ENCODE measurements around the gene TMEM250.
A peak's percentile ranks its signal among the peaks of the same experiment; 100 is the strongest.

The TMEM250 gene

DNA sequence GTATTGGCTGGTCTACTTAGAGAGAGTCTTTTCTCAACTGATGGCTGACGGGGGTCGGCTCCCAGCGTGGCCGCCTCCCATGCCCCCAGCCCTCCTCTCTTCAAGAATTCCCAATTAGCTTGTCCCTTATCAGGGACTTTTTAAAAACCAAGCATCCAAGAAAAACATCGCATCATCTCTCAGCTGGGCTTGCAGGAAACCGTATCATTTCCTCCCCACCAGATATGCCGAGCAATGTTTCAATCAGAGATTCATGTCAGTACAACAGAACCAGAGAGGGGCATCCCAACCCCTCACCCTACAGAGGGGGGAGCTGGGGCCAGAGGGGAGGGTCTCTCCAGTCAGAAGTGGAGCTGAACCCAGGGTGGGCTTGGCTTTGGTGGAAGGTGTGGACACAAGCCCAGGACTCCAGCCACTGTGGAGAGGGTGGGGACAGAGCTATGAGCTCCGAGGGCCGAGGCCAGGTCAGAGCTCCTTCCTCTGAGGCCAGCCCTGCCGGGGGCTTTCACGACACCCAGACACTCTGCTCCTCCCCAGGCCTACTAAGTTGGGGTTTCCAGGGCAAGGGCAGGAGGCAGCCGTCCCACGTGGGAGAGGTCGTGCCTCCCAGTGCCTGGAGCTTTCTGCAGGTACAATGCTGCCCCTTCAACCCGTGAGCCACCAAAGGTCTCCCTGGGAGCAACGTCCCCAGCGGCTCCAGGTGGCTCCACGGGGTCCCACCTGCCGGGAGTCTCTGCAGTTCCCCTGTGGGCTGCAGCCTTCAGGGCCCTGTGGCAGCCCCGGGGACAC lies 39.0 kb upstream of the TMEM250 start:
- ChIA-PET POLR2A (no interaction called here), CTCF (interaction anchor here (1.2 to 1.3 kb wide), 2 partner anchors 11 to 19 kb away, joined by 3 to 4 read pairs; no protein-coding TSS in a partner anchor)
- DNase-seq (ENCODE audit: extremely low spot score), result no peak
- TF ChIP-seq ZNF384 (IDR thresholded peaks at IDR 0.05) (no peak), FOXM1 (IDR thresholded peaks at IDR 0.05; ENCODE audit: borderline replicate concordance) (no peak)

DNA sequence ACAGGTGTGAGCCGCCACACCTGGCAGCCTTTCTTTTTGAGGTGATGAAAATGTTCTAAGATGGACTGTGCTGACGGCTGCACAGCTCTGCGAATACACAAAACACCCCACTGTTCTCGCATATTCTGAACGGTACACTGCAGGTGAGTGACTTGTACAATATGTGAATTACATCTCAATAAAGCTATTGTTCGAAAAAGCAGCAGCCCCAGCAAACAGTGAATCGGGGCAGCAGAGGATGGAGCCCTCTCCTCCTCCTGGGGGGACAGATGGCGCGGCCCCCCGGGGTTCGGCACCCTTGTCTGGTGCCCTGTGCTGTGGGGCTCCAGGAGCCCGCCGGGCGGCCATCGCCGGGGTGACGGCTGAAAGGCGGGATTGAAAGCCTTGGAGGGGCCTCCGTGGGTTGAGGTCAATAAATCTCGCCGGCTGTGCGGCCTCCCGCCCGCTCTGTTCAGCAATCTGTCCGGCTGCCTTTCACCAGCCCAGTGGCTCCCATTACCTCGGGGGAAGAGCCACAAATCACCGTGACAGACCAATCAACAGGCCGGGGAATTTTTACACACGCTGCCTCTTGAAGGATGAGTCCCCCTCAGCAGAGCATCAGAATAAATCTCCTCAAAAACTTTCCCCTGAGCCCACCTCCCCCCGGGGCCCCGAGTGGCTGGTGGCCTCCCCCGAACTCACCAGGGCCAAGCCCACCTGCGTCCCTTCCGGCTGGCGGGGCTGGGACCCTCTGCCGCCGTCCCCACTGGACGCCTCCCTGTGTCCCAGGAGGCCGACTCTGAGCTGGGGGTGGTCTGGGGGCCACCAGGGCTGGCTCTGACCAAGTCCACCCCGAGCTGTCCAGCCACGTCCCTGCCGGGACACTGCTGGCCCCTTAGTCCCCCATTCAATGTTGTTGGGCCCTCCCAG lies 37.8 kb upstream of the TMEM250 start:
- POLR2A ChIA-PET, result no interaction called here
- CTCF ChIA-PET, result interaction anchor here (1.2 to 1.3 kb wide), 2 partner anchors 12 to 18 kb away, joined by 3 to 4 read pairs; no protein-coding TSS in a partner anchor
- TF ChIP-seq PKNOX1 (IDR thresholded peaks at IDR 0.05), result peak; percentile 65
- TF ChIP-seq L3MBTL2 (conservative IDR thresholded peaks at IDR 0.05), result no peak
- no peak for DNase-seq (ENCODE audit: extremely low spot score)

- ChIA-PET POLR2A (interaction anchor here (1.1 kb wide), 1 partner anchor 111 kb away, joined by 3 read pairs; no protein-coding TSS in a partner anchor), CTCF (no interaction called here)
- no peak for DNase-seq (ENCODE audit: extremely low spot score)
- TF ChIP-seq FOXM1 (IDR thresholded peaks at IDR 0.05; ENCODE audit: borderline replicate concordance), result no peak
- no peak for TF ChIP-seq NFRKB (IDR thresholded peaks at IDR 0.05)
- no peak for TF ChIP-seq BHLHE40 (IDR thresholded peaks at IDR 0.05; ENCODE audit: borderline replicate concordance)
- no peak for TF ChIP-seq ZNF384 (IDR thresholded peaks at IDR 0.05)
- TF ChIP-seq TARDBP (IDR thresholded peaks at IDR 0.05), result no peak
- no peak for TF ChIP-seq CTBP1 (IDR thresholded peaks at IDR 0.05; ENCODE audit: borderline replicate concordance)
- TF ChIP-seq SUZ12 (IDR thresholded peaks at IDR 0.05), result no peak
- TF ChIP-seq HDGF (IDR thresholded peaks at IDR 0.05; ENCODE audit: borderline replicate concordance), result no peak
- no peak for TF ChIP-seq FOXK2 (IDR thresholded peaks at IDR 0.05)
- no peak for TF ChIP-seq LEF1 (IDR thresholded peaks at IDR 0.05; ENCODE audit: borderline replicate concordance)
- TF ChIP-seq FOXA1 (IDR thresholded peaks at IDR 0.05), result no peak
- no peak for TF ChIP-seq SP1 (IDR thresholded peaks at IDR 0.05)
- TF ChIP-seq L3MBTL2 (conservative IDR thresholded peaks at IDR 0.05), result no peak
- TF ChIP-seq ARNT (IDR thresholded peaks at IDR 0.05), result no peak
- no peak for TF ChIP-seq ELF4 (IDR thresholded peaks at IDR 0.05)
Observed at GRCh38 chr9:136155576-136155975, 36.9 kb upstream of the TMEM250 start.

DNA sequence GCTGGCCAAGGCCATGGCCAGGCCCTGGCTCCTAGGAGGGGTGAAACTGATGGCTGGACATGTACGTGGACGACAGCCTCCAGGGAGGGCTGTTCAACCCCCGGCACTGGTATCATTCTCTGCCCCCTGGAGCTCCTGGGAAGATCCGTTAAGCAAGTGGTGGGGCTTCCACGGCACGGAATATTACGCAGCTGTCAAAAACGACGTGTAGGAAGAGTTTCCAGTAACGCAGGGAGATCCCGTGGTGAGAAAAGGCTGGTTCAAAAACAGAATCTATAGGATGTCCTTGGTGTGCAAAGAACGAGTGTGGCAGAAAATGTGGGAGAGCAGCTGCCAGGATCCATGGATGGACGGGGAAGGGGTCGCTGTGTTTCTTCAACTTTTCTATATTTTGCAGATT lies 36.3 kb upstream of the TMEM250 start:
- TF ChIP-seq SUZ12 (IDR thresholded peaks at IDR 0.05) (no peak), LEF1 (IDR thresholded peaks at IDR 0.05; ENCODE audit: borderline replicate concordance) (no peak), L3MBTL2 (conservative IDR thresholded peaks at IDR 0.05) (no peak), NFRKB (IDR thresholded peaks at IDR 0.05) (no peak), FOXK2 (IDR thresholded peaks at IDR 0.05) (no peak), PKNOX1 (IDR thresholded peaks at IDR 0.05) (no peak), CTBP1 (IDR thresholded peaks at IDR 0.05; ENCODE audit: borderline replicate concordance) (no peak), SP1 (IDR thresholded peaks at IDR 0.05) (no peak), FOXA1 (IDR thresholded peaks at IDR 0.05) (no peak), ZNF384 (IDR thresholded peaks at IDR 0.05) (no peak), BHLHE40 (IDR thresholded peaks at IDR 0.05; ENCODE audit: borderline replicate concordance) (no peak), FOXM1 (IDR thresholded peaks at IDR 0.05; ENCODE audit: borderline replicate concordance) (no peak), TARDBP (IDR thresholded peaks at IDR 0.05) (no peak), ELF4 (IDR thresholded peaks at IDR 0.05) (no peak), HDGF (IDR thresholded peaks at IDR 0.05; ENCODE audit: borderline replicate concordance) (no peak), ARNT (IDR thresholded peaks at IDR 0.05) (no peak)
- ChIA-PET CTCF (no interaction called here), POLR2A (interaction anchor here (1.1 kb wide), 1 partner anchor 112 kb away, joined by 3 read pairs; no protein-coding TSS in a partner anchor)
- DNase-seq (ENCODE audit: extremely low spot score), result no peak

GRCh38 chr9:136153381-136154065 lies 34.8 kb upstream of the TMEM250 start:
- CTCF ChIA-PET, result no interaction called here
- TF ChIP-seq BHLHE40 (IDR thresholded peaks at IDR 0.05; ENCODE audit: borderline replicate concordance), result no peak
- no peak for TF ChIP-seq FOXK2 (IDR thresholded peaks at IDR 0.05)
- TF ChIP-seq ARNT (IDR thresholded peaks at IDR 0.05), result no peak
- TF ChIP-seq PKNOX1 (IDR thresholded peaks at IDR 0.05), result no peak
- TF ChIP-seq FOXA1 (IDR thresholded peaks at IDR 0.05), result no peak
- TF ChIP-seq HDGF (IDR thresholded peaks at IDR 0.05; ENCODE audit: borderline replicate concordance), result no peak
- no peak for TF ChIP-seq SUZ12 (IDR thresholded peaks at IDR 0.05)
- no peak for TF ChIP-seq ELF4 (IDR thresholded peaks at IDR 0.05)
- no peak for TF ChIP-seq ZNF384 (IDR thresholded peaks at IDR 0.05)
- no peak for TF ChIP-seq SP1 (IDR thresholded peaks at IDR 0.05)
- no peak for TF ChIP-seq NFRKB (IDR thresholded peaks at IDR 0.05)
- no peak for TF ChIP-seq L3MBTL2 (conservative IDR thresholded peaks at IDR 0.05)
- no peak for TF ChIP-seq FOXM1 (IDR thresholded peaks at IDR 0.05; ENCODE audit: borderline replicate concordance)
- TF ChIP-seq LEF1 (IDR thresholded peaks at IDR 0.05; ENCODE audit: borderline replicate concordance), result no peak
- TF ChIP-seq TARDBP (IDR thresholded peaks at IDR 0.05), result no peak
- no peak for TF ChIP-seq CTBP1 (IDR thresholded peaks at IDR 0.05; ENCODE audit: borderline replicate concordance)
- POLR2A ChIA-PET, result no interaction called here
- no peak for DNase-seq (ENCODE audit: extremely low spot score)

Data from HEK293T (cell line).